Glomerular endothelial cell (primary cell): ENCODE measurements around the gene BSG. TPM values are rescaled to one million over a fixed set of nuclear protein-coding genes. Genes with fewer than 3 reads are reported as not detected.

Experiments
- DNase-seq: peaks from one replicate; pipeline ENCODE4 v3.0.0-alpha.2; 2011; ENCODE audit warnings: low read depth, low spot score; ENCODE audit errors: extremely low read depth
- total RNA-seq: library from RNA; depleted of rRNA; stranded (reverse); fragments of >200 nt; gene quantifications from 2 replicates; pipeline ENCODE4 v1.2.3, GENCODE V29; 2015

Gene BSG
- 775 and 881 TPM in 2 replicates for total RNA-seq

- DNase-seq, result no peak
Observed at GRCh38 chr19:572140-572742, at the start of gene BSG. Gene BSG, plus strand, starts transcription at chr19:572596. Its CDS starts 39 bp downstream, at chr19:572635.

DNA sequence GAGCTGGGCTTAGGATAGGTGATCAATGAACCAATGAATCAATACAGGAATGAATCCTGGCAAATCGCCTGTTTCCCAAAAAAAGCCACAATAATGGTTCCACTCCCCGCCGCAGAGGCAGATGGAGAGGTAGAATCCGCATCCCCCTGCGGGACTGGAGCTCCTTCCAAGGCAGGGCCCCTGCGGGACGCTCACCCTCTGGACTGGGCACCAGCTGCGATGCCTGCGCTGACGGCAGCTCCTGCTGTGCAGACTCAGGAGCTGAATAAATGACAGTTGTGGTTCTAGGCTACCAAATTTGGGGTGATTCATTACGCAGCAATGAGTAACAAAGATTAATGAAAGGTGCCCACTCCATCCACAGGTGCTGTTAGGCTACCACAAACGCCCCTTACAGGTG, 49.7 kb upstream of the BSG start:
- no peak for DNase-seq

DNA sequence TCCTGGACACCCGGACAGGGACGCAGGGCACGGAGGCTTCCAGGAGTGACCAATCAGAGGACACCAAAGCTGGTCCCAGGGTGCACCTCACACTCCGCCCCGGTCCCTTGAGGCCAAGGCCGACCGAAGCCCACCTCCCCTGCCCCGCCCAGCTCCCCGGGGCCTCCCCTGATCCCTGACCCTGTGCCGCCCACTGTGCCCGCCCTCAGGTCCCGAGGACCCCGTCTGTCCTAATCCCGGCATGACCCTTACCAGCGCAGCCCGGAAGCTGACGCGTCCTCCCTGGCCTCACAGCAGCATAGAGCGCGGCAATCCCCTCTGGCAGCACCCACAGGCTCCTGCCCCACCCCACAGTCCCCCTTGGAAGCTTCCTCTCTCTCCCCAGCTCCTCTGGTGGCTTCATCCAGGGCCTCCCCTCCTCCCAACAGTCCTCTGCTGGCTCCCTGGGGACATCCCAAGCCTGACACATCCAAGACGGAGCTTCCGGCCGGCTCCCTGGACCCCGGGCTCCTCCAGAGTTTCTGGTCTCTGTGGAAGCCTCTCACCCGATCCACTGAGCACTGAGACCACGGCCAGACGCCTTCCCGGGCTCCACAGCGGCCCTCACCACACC, 48.2 kb upstream of the BSG start:
- DNase-seq, result no peak

DNA sequence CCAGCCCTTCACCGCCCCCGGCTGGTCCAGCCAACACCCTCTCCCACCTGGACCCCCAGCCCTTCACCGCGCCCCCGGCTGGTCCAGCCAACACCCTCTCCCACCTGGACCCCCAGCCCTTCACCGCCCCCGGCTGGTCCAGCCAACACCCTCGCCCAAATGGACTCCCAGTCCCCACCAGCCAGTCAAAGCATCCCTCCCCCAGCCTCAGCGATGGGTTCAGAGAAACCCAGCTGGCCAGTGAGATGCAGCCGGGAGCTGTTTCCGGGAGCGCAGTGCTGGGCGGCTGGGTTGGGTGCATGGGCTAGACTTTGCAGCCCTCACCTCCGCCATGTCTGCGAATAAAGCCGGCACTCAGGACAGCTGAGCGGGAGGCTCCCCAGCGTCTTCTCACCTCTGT, 47.4 kb upstream of the BSG start:
- no peak for DNase-seq

- DNase-seq, result no peak
Observed at GRCh38 chr19:525857-526419, 46.5 kb upstream of the BSG start.

- no peak for DNase-seq
Observed at GRCh38 chr19:530134-531008, 42.0 kb upstream of the BSG start.

DNA sequence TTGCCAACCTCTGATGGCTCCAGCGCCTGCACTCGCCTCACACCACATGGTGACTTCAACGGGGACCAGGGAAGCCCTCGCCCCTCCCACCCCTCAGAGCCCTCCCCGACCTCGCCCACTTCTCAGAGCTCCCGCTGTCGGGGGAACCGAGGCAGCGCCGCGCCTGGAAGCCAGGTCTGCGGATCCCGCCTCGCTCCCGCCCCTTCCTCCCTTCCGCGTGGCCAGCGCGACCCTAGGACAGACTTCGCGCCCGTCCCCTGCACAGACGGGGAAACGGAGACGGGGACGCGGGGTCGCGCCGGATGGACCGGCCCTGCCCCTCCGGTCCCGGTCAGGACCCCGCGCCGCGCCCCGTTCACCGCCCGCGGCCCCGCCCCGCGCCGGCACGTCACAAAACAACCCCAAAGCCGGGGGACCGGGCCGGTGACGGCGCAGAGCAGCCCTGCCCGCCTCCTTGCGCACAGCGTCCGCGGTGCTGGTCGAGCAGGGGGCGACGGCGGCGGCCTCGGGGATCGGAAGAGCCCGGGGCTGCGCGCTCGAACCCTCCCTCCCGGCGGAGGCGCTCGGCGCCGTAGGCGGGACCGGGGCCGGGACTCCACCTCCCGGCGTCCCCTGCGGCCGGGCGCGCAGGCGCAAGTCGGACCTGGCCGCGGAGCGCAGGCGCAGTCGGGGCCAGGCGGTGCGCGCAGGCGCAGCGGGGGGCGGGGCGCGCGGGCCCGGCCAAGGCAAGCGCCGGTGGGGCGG, 41.2 kb upstream of the BSG start:
- no peak for DNase-seq

- no peak for DNase-seq
Observed at GRCh38 chr19:531753-532560, 40.4 kb upstream of the BSG start, which contains the start of gene CDC34. Gene CDC34, plus strand, starts transcription at chr19:531760. Its CDS starts 172 bp downstream, at chr19:531932.

- DNase-seq, result peak; percentile 45
Observed at GRCh38 chr19:532561-533363, 39.6 kb upstream of the BSG start.

DNA sequence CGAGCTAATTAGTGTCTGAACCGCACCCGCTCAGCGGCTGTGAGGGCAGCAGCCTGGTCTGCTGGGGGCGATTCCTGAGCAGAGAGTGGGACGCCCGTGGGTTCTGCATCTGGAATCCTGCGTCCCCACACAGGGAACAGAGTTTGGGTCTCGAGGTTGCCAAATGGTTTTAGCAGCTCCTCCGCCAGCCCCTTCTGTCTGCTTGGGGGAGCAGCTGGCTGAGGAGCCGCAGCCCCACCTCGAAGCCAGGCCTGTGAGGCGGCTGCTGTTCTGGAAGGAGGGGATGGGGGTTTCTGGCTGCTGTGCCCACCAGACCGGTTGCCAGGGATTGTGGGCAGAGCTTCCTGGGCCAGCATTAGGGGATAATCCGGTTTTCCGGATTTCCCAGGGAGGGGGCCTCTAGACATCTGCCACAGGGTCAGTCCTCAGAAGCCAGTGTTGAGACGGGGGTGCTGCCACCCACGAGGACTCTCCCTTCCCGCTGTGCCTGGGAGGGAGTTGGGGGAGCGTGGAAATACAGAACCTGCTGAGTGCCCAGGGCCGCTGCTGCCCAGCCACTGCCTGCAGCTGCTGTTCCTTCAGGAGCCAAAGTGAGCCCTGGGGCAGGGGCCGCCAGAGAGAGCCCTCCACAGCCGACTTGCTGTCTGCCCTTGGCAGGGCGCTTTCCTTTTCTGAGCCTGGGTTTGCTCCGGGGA, 38.9 kb upstream of the BSG start:
- no peak for DNase-seq

DNA sequence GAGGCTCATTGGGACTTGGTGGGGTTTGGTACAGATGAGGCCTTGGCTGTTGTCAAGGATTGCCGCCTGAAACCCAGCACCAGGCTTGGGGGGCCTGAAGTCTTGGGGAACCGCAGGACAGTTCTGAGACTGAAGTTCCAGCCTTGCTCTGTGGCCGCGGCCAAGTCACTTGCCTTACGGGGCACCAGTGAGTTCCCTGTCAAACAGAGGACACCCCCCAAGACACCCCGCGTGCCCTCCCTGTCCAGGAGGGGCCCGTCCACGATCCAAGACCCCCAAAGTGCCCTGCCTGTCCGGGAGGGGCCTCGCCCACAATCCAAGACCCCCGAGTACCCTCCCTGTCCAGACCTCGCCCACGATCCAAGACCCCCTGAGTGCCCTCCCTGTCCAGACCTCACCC, 38.3 kb upstream of the BSG start:
- DNase-seq, result no peak

DNA sequence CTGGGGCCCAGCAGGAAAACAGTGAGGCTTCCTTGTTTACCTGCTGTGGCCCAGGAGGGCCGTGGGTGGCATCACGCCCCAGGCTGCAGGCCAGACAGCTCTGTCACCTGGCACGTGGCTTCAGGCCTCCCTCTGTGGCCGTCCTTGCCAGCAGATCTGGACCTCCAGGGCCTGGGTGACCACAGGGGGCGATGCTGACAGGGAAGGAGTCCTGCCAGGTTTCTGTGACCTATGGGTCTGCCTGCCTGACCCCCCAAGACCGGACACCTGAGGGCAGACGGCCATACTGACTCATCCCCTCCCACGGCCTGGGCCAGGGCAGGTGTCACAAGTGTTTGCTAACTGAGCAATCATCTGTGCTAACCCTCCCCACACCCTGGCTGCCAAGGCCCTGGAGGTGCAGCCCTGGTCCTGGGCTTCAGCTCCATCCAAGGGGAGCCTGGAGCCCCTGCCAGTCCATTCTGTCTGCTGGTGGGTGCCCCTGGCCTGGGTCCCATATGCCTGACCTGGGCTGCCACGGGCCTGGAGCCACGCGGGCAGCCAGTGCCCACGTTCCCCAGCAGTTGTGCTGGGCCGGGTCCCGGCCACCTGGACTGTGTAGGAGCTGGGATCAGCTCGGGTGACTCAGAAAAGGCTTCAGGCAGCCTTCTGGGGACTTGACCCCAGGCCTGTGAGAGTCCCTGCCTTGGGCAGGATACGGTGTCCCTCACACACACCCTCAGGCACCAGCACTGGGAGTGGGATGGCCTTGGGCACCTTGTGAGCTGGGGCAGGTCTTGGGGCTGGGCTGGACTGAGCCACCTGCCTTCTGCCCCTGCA, 37.2 kb upstream of the BSG start:
- no peak for DNase-seq

DNA sequence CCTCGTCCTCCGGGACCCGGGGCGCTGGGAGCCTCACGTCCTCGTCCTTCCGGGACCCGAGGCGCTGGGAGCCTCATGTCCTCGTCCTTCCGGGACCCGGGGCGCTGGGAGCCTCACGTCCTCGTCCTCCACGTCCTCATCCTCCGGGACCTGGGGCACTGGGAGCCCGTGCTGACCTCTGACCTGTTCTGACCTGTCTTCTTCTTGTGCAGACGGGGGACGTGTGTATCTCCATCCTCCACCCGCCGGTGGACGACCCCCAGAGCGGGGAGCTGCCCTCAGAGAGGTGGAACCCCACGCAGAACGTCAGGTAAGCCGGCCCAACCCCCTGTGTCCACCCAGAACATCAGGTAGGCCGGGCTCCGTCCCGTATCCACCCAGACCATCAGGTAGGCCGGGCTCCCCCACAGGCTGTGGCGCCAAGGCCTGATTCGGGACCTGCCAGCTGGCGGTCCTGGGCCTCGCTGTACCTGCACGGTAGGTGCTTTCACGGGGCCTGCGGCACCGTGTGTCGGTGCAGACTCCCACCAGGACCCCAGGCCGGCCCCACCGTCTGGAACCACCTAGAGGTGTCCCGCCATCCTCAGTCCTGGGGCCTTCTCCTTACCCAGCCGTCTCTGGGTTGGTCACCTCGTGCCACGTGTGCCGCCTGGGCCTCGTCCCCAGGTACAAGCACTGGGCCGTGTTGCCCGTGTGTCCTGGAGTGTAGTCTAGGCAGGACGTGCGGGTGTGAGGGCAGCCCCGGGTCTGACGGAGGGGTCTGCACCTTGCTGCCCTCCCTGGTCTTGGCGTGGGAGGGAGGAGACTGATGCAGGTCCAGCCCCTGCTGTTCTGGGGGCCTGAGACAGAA, 36.1 kb upstream of the BSG start:
- DNase-seq, result no peak

- DNase-seq, result no peak
Observed at GRCh38 chr19:536881-537404, 35.5 kb upstream of the BSG start.

- no peak for DNase-seq
Observed at GRCh38 chr19:538641-539428, 33.6 kb upstream of the BSG start.
